HepG2 (cell line): ENCODE data around the gene SFXN5. TPM values are rescaled to one million over a fixed set of nuclear protein-coding genes. Genes with fewer than 3 reads are reported as not detected.

ENCODE experiments used
- ATAC-seq: fragments of 200-7000 bp; cut with Tn5 transposase; 3 replicates; pipeline ENCODE4 v1.9.1; 2020; ENCODE audit warnings: mild to moderate bottlenecking, moderate library complexity
- BruUV-seq: library from RNA; stranded (reverse); fragments of 400-500 nt; replicated peaks from 2 replicates; lab custom pipeline; 2021; lab: Mats Ljungman, UMichigan
- CTCF ChIA-PET: fragments of 300-600 bp; formaldehyde crosslinking; extraction: SDS; loops from one replicate; lab custom pipeline; 2021; ENCODE audit warnings: low total read pairs, inconsistent platforms, low intra/inter-chr PET ratio; lab: Yijun Ruan, JAX
- POLR2A ChIA-PET: fragments of 350-600 bp; sonication (Branson Sonifier 250); formaldehyde crosslinking; loops from one replicate; lab custom pipeline; 2020; ENCODE audit warnings: antibody characterized with exemption, inconsistent platforms; lab: Yijun Ruan, JAX
- DNase-seq: peaks from one replicate; pipeline ENCODE4 v3.0.0-alpha.2; 2015; ENCODE audit warnings: low spot score
- FAIRE-seq: peaks from 3 replicates; lab custom pipeline; 2011; peaks lifted over from hg19 to GRCh38; lab: Jason Lieb, UNC
- H2AFZ ChIP-seq: one replicate; pipeline ENCODE4 v1.6.1; 2011; ENCODE audit warnings: low read length, inconsistent platforms
- H3K27ac ChIP-seq: fragments of 300-600 bp; 3 replicates; pipeline ENCODE4 v1.8.0; 2011; ENCODE audit warnings: mixed run types, mild to moderate bottlenecking, mixed read lengths, low read length, inconsistent platforms; ENCODE audit not compliant: insufficient read depth; ENCODE audit errors: extremely low read length
- H3K27me3 ChIP-seq, 2 experiments: fragments of 200-600 bp in 1 of 2; 2 replicates in 1 of 2; 3 replicates in 1 of 2; pipeline versions ENCODE4 v1.6.0 to v1.8.0; 2011; ENCODE audit warnings: low read length in 2 of 2, mild to moderate bottlenecking in 2 of 2, moderate library complexity in 2 of 2, inconsistent platforms in 1 of 2; ENCODE audit not compliant: insufficient read depth in 2 of 2, control insufficient read depth in 1 of 2
- H3K36me3 ChIP-seq, 2 experiments: fragments of 200-600 bp in 1 of 2; replicated peaks in 1 of 2; 2 replicates in 1 of 2; 3 replicates in 1 of 2; pipeline versions ENCODE4 v1.5.1 to v1.8.0; 2011; ENCODE audit warnings: low read length in 2 of 2, inconsistent platforms in 1 of 2; ENCODE audit not compliant: insufficient read depth in 2 of 2, control insufficient read depth in 1 of 2
- H3K4me1 ChIP-seq: 2 replicates; pipeline ENCODE4 v1.5.1; 2012; ENCODE audit warnings: low read length, inconsistent platforms; ENCODE audit not compliant: insufficient read depth
- H3K4me2 ChIP-seq: 2 replicates; pipeline ENCODE4 v1.6.0; 2011; ENCODE audit warnings: low read depth, low read length, inconsistent platforms
- H3K4me3 ChIP-seq, 3 experiments: fragments of 200-600 bp in 1 of 3; sonication (generic), shearing (Covaris generic) in 1 of 3; replicated peaks in 1 of 3; 2 replicates each; pipeline ENCODE4 v1.5.1; 2011 to 2016; ENCODE audit warnings: low read length in 3 of 3, inconsistent platforms in 2 of 3, low read depth in 2 of 3, mild to moderate bottlenecking in 2 of 3, control low read depth in 1 of 3, mixed read lengths in 1 of 3; ENCODE audit not compliant: insufficient read depth in 1 of 3
- H3K79me2 ChIP-seq: one replicate; pipeline ENCODE4 v1.6.1; 2011; ENCODE audit warnings: low read length, inconsistent platforms; ENCODE audit not compliant: insufficient read depth
- H3K9ac ChIP-seq: 2 replicates; pipeline ENCODE4 v1.6.0; 2011; ENCODE audit warnings: mild to moderate bottlenecking, low read depth, low read length, inconsistent platforms; ENCODE audit not compliant: insufficient read depth
- H3K9me3 ChIP-seq: 2 replicates; pipeline ENCODE4 v1.5.1; 2012; ENCODE audit warnings: mild to moderate bottlenecking, low read length
- H4K20me1 ChIP-seq: 2 replicates; pipeline ENCODE4 v1.6.0; 2011; ENCODE audit warnings: inconsistent platforms, mild to moderate bottlenecking, low read length, moderate library complexity; ENCODE audit not compliant: insufficient read depth
- EP300 ChIP-seq, 3 experiments: sonication (generic) in 1 of 3; formaldehyde crosslinking in 1 of 3; IDR thresholded peaks; 2 replicates each; pipeline versions ENCODE4 v1.5.1 to v1.6.1; 2011 to 2020; ENCODE audit warnings: low read depth in 2 of 3, low read length in 2 of 3, borderline replicate concordance in 1 of 3, improper control_type of control experiment in 1 of 3, mild to moderate bottlenecking in 1 of 3, missing genetic modification reagents in 1 of 3, moderate library complexity in 1 of 3
- KDM3A ChIP-seq: IDR thresholded peaks from 2 replicates; pipeline ENCODE4 v1.6.1; 2018; ENCODE audit warnings: low read depth, missing compliant biosample characterization
- NPAS2 ChIP-seq: sonication (generic); formaldehyde crosslinking; IDR thresholded peaks from 2 replicates; pipeline ENCODE4 v1.8.0; 2022; ENCODE audit warnings: mild to moderate bottlenecking, missing genetic modification reagents, borderline replicate concordance
- RARG ChIP-seq: sonication (generic); formaldehyde crosslinking; IDR thresholded peaks from 2 replicates; pipeline ENCODE4 v1.4.0; 2020; ENCODE audit warnings: low read depth, mild to moderate bottlenecking, missing genetic modification reagents
- STAT6 ChIP-seq: sonication (generic); formaldehyde crosslinking; IDR thresholded peaks from 2 replicates; pipeline ENCODE4 v1.4.0; 2020; ENCODE audit warnings: missing genetic modification reagents, mild to moderate bottlenecking, borderline replicate concordance
- TCF7 ChIP-seq: sonication (generic); IDR thresholded peaks from 2 replicates; pipeline ENCODE4 v1.6.1; 2016; ENCODE audit warnings: antibody characterized with exemption, low read depth
- THAP11 ChIP-seq: IDR thresholded peaks from 2 replicates; pipeline ENCODE4 v1.6.1; 2016; ENCODE audit warnings: missing biosample characterization, missing genetic modification reagents
- ZFY ChIP-seq: sonication (generic); formaldehyde crosslinking; IDR thresholded peaks from 2 replicates; pipeline ENCODE4 v1.4.0; 2020; ENCODE audit warnings: missing genetic modification reagents
- ZNF10 ChIP-seq: sonication (generic); formaldehyde crosslinking; IDR thresholded peaks from 2 replicates; pipeline ENCODE4 v1.4.0; 2020; ENCODE audit warnings: mild to moderate bottlenecking, low read depth, missing genetic modification reagents, borderline replicate concordance
- ZNF446 ChIP-seq: sonication (generic); formaldehyde crosslinking; IDR thresholded peaks from 2 replicates; pipeline ENCODE4 v1.5.0; 2020; ENCODE audit warnings: mild to moderate bottlenecking, missing genetic modification reagents
- ZNF609 ChIP-seq: sonication (generic); formaldehyde crosslinking; IDR thresholded peaks from 2 replicates; pipeline ENCODE4 v1.4.0; 2020; ENCODE audit warnings: mild to moderate bottlenecking, missing genetic modification reagents, borderline replicate concordance
- ZNF737 ChIP-seq: sonication (generic); formaldehyde crosslinking; IDR thresholded peaks from 2 replicates; pipeline ENCODE4 v1.5.0; 2020; ENCODE audit warnings: missing genetic modification reagents, mild to moderate bottlenecking, borderline replicate concordance
- ZZZ3 ChIP-seq: sonication (generic); formaldehyde crosslinking; IDR thresholded peaks from 2 replicates; pipeline ENCODE4 v1.4.0; 2020; ENCODE audit warnings: missing genetic modification reagents, mild to moderate bottlenecking, borderline replicate concordance
- WGBS: methylation state at CpG from one replicate; pipeline ENCODE4 v1.1.6; 2017; ENCODE audit warnings: low lambda C conversion rate; 5-methylcytosine and 5-hydroxymethylcytosine counted together
- in situ Hi-C: cut with HindIII; loops from 2 replicates; pipeline ENCODE4 v1.10.0; 2017; ENCODE audit warnings: low pct_unique_long_range_greater_than_20kb; ENCODE audit not compliant: extremely low pct_ligation_motif_present
- intact Hi-C: fragments of 100-400 bp; cut with micrococcal nuclease; formaldehyde crosslinking; loops from one replicate; pipeline ENCODE4 v1.10.0; 2022; ENCODE audit not compliant: unreplicated experiment
- polyA plus RNA-seq, 8 experiments: library from polyadenylated mRNA; depleted of rRNA in 3 of 8; stranded (reverse) in 7 of 8; unstranded in 1 of 8; fragments of >200 nt; fragmentation: Illumina TruSeq in 4 of 8; extraction: Trizol in 4 of 8; gene quantifications; 2 replicates each; pipeline versions ENCODE4 v1.2.1 to v1.2.3, GENCODE V29; 2011 to 2016; ENCODE audit warnings: low read depth in 4 of 8, missing spikeins in 1 of 8, mixed read lengths in 1 of 8; ENCODE audit not compliant: insufficient read depth in 1 of 8
- total RNA-seq, 5 experiments: library from RNA; depleted of rRNA; stranded (reverse); fragments of >200 nt; fragmentation: Illumina TruSeq; extraction: Trizol; gene quantifications; 2 replicates each; pipeline ENCODE4 v1.2.3, GENCODE V29; 2016; ENCODE audit warnings: low read depth in 1 of 5

The SFXN5 gene
- total and polyA plus RNA-seq, 2 of the 13 experiments (the other 11 are each of a cell fraction or from before 2014, with no cell fraction given): 34.9 to 37.4 TPM

- POLR2A ChIA-PET: interaction anchor here (2.7 to 3.0 kb wide), 2 partner anchors 22 to 72 kb away, joined by 11 to 13 read pairs; partner anchors contain the start of gene SFXN5
- FAIRE-seq (no peak), DNase-seq (no peak), ATAC-seq (no peak)
- Histone ChIP-seq H3K4me2 (no peak overlapping the region), H3K36me3 (peaks cover 2 to 15% of the 10 kb centered on the region in 2 experiments; a peak in 3 of 5 replicates), H3K4me1 (peaks cover 28% of the 10 kb centered on the region), H3K27me3 (no peaks in the 10 kb centered on the region), H3K4me3 (no peak overlapping the region), H3K9ac (no peak overlapping the region), H4K20me1 (no peaks in the 10 kb centered on the region), H3K27ac (no peak overlapping the region), H3K79me2 (no peaks in the 10 kb centered on the region), H3K9me3 (no peaks in the 10 kb centered on the region), H2AFZ (no peak overlapping the region)
- intact Hi-C loops (no loop called here), in situ Hi-C loops (no loop called here)
- TF ChIP-seq ZZZ3 (CRISPR knock-in tag) (no peak), EP300 (IDR thresholded peaks at IDR 0.05; ENCODE audit: low read depth in 2 of 2, low read length in 2 of 2) (no peak), EP300 (CRISPR knock-in tag; IDR thresholded peaks at IDR 0.05; ENCODE audit: borderline replicate concordance) (no peak), TCF7 (no peak), KDM3A (CRISPR knock-in tag) (no peak), ZNF737 (CRISPR knock-in tag) (no peak), ZNF609 (CRISPR knock-in tag) (no peak), ZFY (CRISPR knock-in tag) (no peak), RARG (no peak), STAT6 (CRISPR knock-in tag) (no peak), ZNF10 (CRISPR knock-in tag) (no peak), ZNF446 (no peak), NPAS2 (CRISPR knock-in tag) (no peak), THAP11 (no peak)
- BruUV-seq: no TSS peak
- CTCF ChIA-PET: no interaction called here
- 98% methylated on average over 4 of the region's 4 CpGs for WGBS
Measured at GRCh38 chr2:72998724-72999123, 72.8 kb downstream of the SFXN5 start.
